A549 (cell line): ENCODE measurements around the gene CD22. TPM values are rescaled to one million over a fixed set of nuclear protein-coding genes. Genes with fewer than 3 reads are reported as not detected.
"Not testable (repeated sequence)": the region's sequence is repeated elsewhere in the genome, so short reads cannot be mapped to it uniquely, and the experiment has no call there.

Experiments used
- ATAC-seq, 2 experiments: fragments of 200-7000 bp in 1 of 2; fragments of >200 bp in 1 of 2; cut with Nextera tagmentation in 1 of 2; cut with Tn5 transposase in 1 of 2; 3 replicates each; pipeline versions ENCODE4 v1.8.0 to v1.9.1; 2018 to 2020; ENCODE audit warnings: mild to moderate bottlenecking in 1 of 2, moderate library complexity in 1 of 2
- CTCF ChIA-PET: fragments of 300-600 bp; sonication (Branson Sonifier 250); formaldehyde crosslinking; extraction: SDS; loops from one replicate; lab custom pipeline; 2021; ENCODE audit warnings: antibody characterized with exemption, inconsistent platforms; lab: Yijun Ruan, JAX
- POLR2A ChIA-PET: fragments of 350-600 bp; formaldehyde crosslinking; extraction: SDS; loops from one replicate; lab custom pipeline; 2021; ENCODE audit warnings: antibody characterized with exemption, inconsistent platforms; lab: Yijun Ruan, JAX
- DNase-seq, 2 experiments: peaks; one replicate each; pipeline versions ENCODE4 v3.0.0 to v3.0.0-alpha.2; 2011 to 2016; ENCODE audit warnings: low read depth in 1 of 2, low spot score in 1 of 2
- FAIRE-seq: peaks from 2 replicates; lab custom pipeline; 2011; peaks lifted over from hg19 to GRCh38; lab: Jason Lieb, UNC
- H3K27ac ChIP-seq, 2 experiments: fragments of >200 bp; sonication (Bioruptor Twin); formaldehyde crosslinking; 3 replicates each; pipeline ENCODE4 v1.5.1; 2016 to 2017
- H3K4me1 ChIP-seq: fragments of >200 bp; sonication (Bioruptor Twin); formaldehyde crosslinking; 3 replicates; pipeline ENCODE4 v1.6.1; 2016
- H3K4me2 ChIP-seq: fragments of >200 bp; sonication (Bioruptor Twin); formaldehyde crosslinking; 3 replicates; pipeline ENCODE4 v1.6.1; 2016
- H3K4me3 ChIP-seq: fragments of >200 bp; sonication (Bioruptor Twin); formaldehyde crosslinking; 3 replicates; pipeline ENCODE4 v1.5.1; 2016
- H3K9me3 ChIP-seq: fragments of >200 bp; sonication (Bioruptor Twin); formaldehyde crosslinking; 3 replicates; pipeline ENCODE4 v1.6.1; 2016
- ATOH8 ChIP-seq: fragments of 250-450 bp; sonication (Bioruptor Pico); IDR thresholded peaks from 2 replicates; pipeline ENCODE4 v1.5.0; 2020; ENCODE audit warnings: low read depth, mild to moderate bottlenecking, moderate library complexity
- E2F6 ChIP-seq: IDR thresholded peaks from 2 replicates; pipeline ENCODE4 v1.6.1; 2012; ENCODE audit warnings: low read depth, borderline replicate concordance
- EHF ChIP-seq: fragments of 250-450 bp; sonication (Bioruptor Pico); IDR thresholded peaks from 2 replicates; pipeline ENCODE4 v1.5.0; 2020; ENCODE audit warnings: mild to moderate bottlenecking
- ELK1 ChIP-seq: fragments of 150-350 bp; IDR thresholded peaks from 2 replicates; pipeline ENCODE4 v1.6.1; 2014; ENCODE audit warnings: low read depth, mild to moderate bottlenecking, low read length
- ESRRA ChIP-seq: fragments of 150-350 bp; IDR thresholded peaks from 2 replicates; pipeline ENCODE4 v1.6.1; 2014; ENCODE audit warnings: mild to moderate bottlenecking, low read length, borderline replicate concordance
- FOXS1 ChIP-seq: fragments of 250-450 bp; sonication (Bioruptor Pico); IDR thresholded peaks from 2 replicates; pipeline ENCODE4 v1.5.0; 2020; ENCODE audit warnings: mild to moderate bottlenecking, moderate library complexity
- HDAC2 ChIP-seq: fragments of 200-600 bp; sonication (generic); IDR thresholded peaks from 2 replicates; pipeline ENCODE4 v1.6.1; 2016
- HES2 ChIP-seq: fragments of >200 bp; sonication (Bioruptor Twin); formaldehyde crosslinking; IDR thresholded peaks from 2 replicates; pipeline ENCODE4 v1.6.1; 2016
- JUNB ChIP-seq: fragments of >200 bp; sonication (Bioruptor Twin); formaldehyde crosslinking; IDR thresholded peaks from 2 replicates; pipeline ENCODE4 v1.6.1; 2016
- KDM1A ChIP-seq: fragments of 200-600 bp; sonication (generic); IDR thresholded peaks from 2 replicates; pipeline ENCODE4 v1.6.1; 2016; ENCODE audit warnings: low read depth, mild to moderate bottlenecking
- KDM5A ChIP-seq: fragments of 200-600 bp; sonication (generic); IDR thresholded peaks from 2 replicates; pipeline ENCODE4 v1.6.1; 2016; ENCODE audit warnings: antibody characterized with exemption, mild to moderate bottlenecking
- MAX ChIP-seq: IDR thresholded peaks from 2 replicates; pipeline ENCODE4 v1.6.1; 2012
- MAZ ChIP-seq: fragments of 150-350 bp; IDR thresholded peaks from 2 replicates; pipeline ENCODE4 v1.6.1; 2014; ENCODE audit warnings: antibody characterized with exemption, low read depth, low read length, borderline replicate concordance
- POLR2AphosphoS2 ChIP-seq: conservative IDR thresholded peaks from 2 replicates; pipeline ENCODE4 v1.6.1; 2012; ENCODE audit warnings: low read length, improper control_type of control experiment, inconsistent platforms
- RCOR1 ChIP-seq: fragments of 150-350 bp; IDR thresholded peaks from 2 replicates; pipeline ENCODE4 v1.6.1; 2014; ENCODE audit warnings: antibody characterized with exemption, low read length, low read depth
- REST ChIP-seq: fragments of 200-600 bp; sonication (generic); IDR thresholded peaks from 2 replicates; pipeline ENCODE4 v1.6.1; 2016; ENCODE audit warnings: antibody characterized with exemption, mild to moderate bottlenecking, moderate library complexity
- SREBF2 ChIP-seq: fragments of 450-650 bp; IDR thresholded peaks from 2 replicates; pipeline ENCODE4 v1.6.1; 2014; ENCODE audit warnings: mild to moderate bottlenecking, moderate library complexity
- TP53 ChIP-seq: fragments of 250-450 bp; sonication (Bioruptor Pico); IDR thresholded peaks from 2 replicates; pipeline ENCODE4 v1.5.0; 2021; ENCODE audit warnings: mild to moderate bottlenecking, moderate library complexity
- WGBS: methylation state at CpG from one replicate; pipeline ENCODE4 v1.1.6; 2017; ENCODE audit errors: missing lambda C conversion rate; 5-methylcytosine and 5-hydroxymethylcytosine counted together
- polyA plus RNA-seq, 4 experiments: library from polyadenylated mRNA; depleted of rRNA in 3 of 4; stranded (reverse); fragments of >200 nt; fragmentation: RNase III in 1 of 4; extraction: RNeasy Plus Mini Kit Qiagen cat#74134 plus additional on column Dnase treatment in 1 of 4; gene quantifications; 2 replicates in 3 of 4; 3 replicates in 1 of 4; pipeline ENCODE4 v1.2.3, GENCODE V29; 2011 to 2017

The CD22 gene
- polyA plus RNA-seq, 2 of the 4 experiments (the other 2 are of a cell fraction): 0.05 to 0.14 TPM

GRCh38 chr19:35285095-35285449 lies 43.9 kb upstream of the CD22 start:
- H3K9me3 ChIP-seq: no peaks in the 10 kb centered on the region
- H3K4me1 ChIP-seq: no peaks in the 10 kb centered on the region
- ChIA-PET CTCF (interaction anchor here (0.6 to 10.6 kb wide), 5 partner anchors 12 to 244 kb away, joined by 3 to 97 read pairs (median 3); partner anchors contain the start of gene USF2), POLR2A (interaction anchor here (1.0 kb wide), 1 partner anchor 15 kb away, joined by 3 read pairs; no protein-coding TSS in a partner anchor)
- no peak for TF ChIP-seq FOXS1 (CRISPR knock-in tag)
- TF ChIP-seq MAX: no peak
- no peak for TF ChIP-seq MAZ
- no peak for TF ChIP-seq E2F6
- no peak for ATAC-seq
- FAIRE-seq: no peak
- no peak for DNase-seq
- WGBS: 6% methylated on average over 1 of the region's 1 CpG
- no peak overlapping the region for H3K4me3 ChIP-seq
- no peak overlapping the region for H3K27ac ChIP-seq
- no peak overlapping the region for H3K4me2 ChIP-seq

GRCh38 chr19:35285465-35285864 lies 43.5 kb upstream of the CD22 start:
- ChIA-PET POLR2A (interaction anchor here (1.0 kb wide), 1 partner anchor 16 kb away, joined by 3 read pairs; no protein-coding TSS in a partner anchor), CTCF (interaction anchor here (0.6 to 10.6 kb wide), 6 partner anchors 12 to 244 kb away, joined by 3 to 97 read pairs (median 4); partner anchors contain the start of gene USF2)
- H3K27ac ChIP-seq, H3K9me3 ChIP-seq, H3K4me2 ChIP-seq, H3K4me3 ChIP-seq, H3K4me1 ChIP-seq, DNase-seq, ATAC-seq, FAIRE-seq: not testable (repeated sequence)
- 80% methylated on average over 3 of the region's 3 CpGs for WGBS

- DNase-seq, H3K4me2 ChIP-seq, POLR2A ChIA-PET, H3K4me1 ChIP-seq, H3K27ac ChIP-seq, H3K9me3 ChIP-seq, FAIRE-seq, ATAC-seq, H3K4me3 ChIP-seq: not testable (repeated sequence)
- CTCF ChIA-PET: interaction anchor here (0.6 to 4.8 kb wide), 5 partner anchors 9 to 39 kb away, joined by 3 to 25 read pairs (median 4); no protein-coding TSS in a partner anchor
- 40% methylated on average over 5 of the region's 5 CpGs for WGBS
Observed at GRCh38 chr19:35286101-35286500, 42.9 kb upstream of the CD22 start.

- Histone ChIP-seq H3K4me3 (no peak overlapping the region), H3K27ac (no peak overlapping the region), H3K4me2 (no peak overlapping the region), H3K4me1 (no peaks in the 10 kb centered on the region), H3K9me3 (no peaks in the 10 kb centered on the region)
- TF ChIP-seq ESRRA (no peak), POLR2AphosphoS2 (no peak), EHF (CRISPR knock-in tag) (no peak), REST (no peak), JUNB (no peak), KDM1A (no peak), HES2 (no peak), KDM5A (no peak), E2F6 (no peak), TP53 (no peak), RCOR1 (no peak), ATOH8 (CRISPR knock-in tag) (no peak), ELK1 (no peak), HDAC2 (no peak), SREBF2 (no peak)
- DNase-seq: no peak
- ChIA-PET POLR2A (interaction anchor here (0.6 to 1.0 kb wide), 2 partner anchors 10 to 19 kb away, joined by 3 read pairs; partner anchors contain the start of gene USF2), CTCF (interaction anchor here (0.6 to 4.8 kb wide), 15 partner anchors 10 to 270 kb away, joined by 3 to 25 read pairs (median 4); partner anchors contain the start of gene USF2)
- WGBS: 80% methylated on average over 10 of the region's 10 CpGs
- FAIRE-seq: no peak
- no peak for ATAC-seq
Observed at GRCh38 chr19:35287713-35288112, 41.3 kb upstream of the CD22 start.
